ENCODE measurements around the gene ADAM11. TPM values are rescaled to one million over a fixed set of nuclear protein-coding genes. Genes with fewer than 3 reads are reported as not detected.

ADAM11 gene
- total and polyA plus RNA-seq, 2 of the 8 experiments (the other 6 are each of a cell fraction or from before 2014, with no cell fraction given), result 2.3 to 2.9 TPM

DNA sequence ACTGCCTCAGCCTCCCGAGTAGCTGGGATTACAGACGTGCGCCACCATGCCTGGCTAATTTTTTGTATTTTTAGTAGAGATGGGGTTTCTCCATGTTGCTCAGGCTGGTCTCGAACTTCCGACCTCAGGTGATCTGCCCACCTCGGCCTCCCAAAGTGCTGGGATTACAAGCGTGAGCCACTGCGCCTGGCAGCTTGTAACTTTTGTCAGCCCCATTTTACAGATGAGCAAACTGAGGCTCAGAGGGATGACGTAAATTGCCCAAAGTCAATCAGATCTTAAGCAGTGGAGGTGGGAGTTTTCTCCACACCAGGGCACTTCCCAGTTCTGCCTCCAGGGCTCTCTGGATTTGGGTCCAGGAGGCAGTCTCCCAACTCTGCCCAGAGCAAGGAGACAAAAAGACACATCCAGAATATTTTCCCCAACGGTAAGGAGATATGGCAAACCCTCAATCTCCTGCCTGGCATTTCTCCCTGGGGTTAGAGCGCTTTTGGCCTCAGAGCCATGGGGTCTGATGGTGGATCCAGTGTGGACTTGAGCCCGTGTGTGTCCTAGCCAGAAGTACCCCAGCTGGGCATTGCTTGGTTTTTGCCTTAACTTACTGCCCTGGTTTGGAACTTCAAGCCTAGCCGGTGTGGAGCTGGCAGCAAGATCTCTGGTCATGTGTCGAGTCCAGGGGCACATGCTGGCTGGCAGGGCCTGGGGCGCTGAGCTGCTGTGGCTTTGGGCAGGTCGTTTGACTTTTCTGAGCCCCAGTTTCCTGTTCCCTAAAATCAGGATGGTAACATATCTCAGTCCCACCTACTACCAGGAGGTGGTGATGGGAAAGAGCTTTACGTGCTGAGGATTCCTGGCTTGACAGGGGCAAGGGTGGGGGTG, 3.4 kb downstream of the ADAM11 start:
- Histone ChIP-seq H3K79me1 (ENCODE audit: low read depth, low read length) (no peaks in the 10 kb centered on the region), H4K8ac (ENCODE audit: extremely low read depth, insufficient read depth, low read length) (no peak overlapping the region), H3K4me3 (ENCODE audit: extremely low read depth in 1 of 4, insufficient read depth in 2 of 4, low read depth in 3 of 4, low read length in 4 of 4) (no peak overlapping the region), H3K27ac (ENCODE audit: low read depth, low read length) (no peak overlapping the region), H3K14ac (ENCODE audit: insufficient read length) (no peak overlapping the region), H2BK120ac (replicated peaks; ENCODE audit: low read depth, low read length) (no peak overlapping the region), H2BK20ac (ENCODE audit: low read length) (no peak overlapping the region), H2BK15ac (ENCODE audit: low read length) (no peak overlapping the region; the same call in 1 of the 2 replicates), H3K4ac (replicated peaks; ENCODE audit: insufficient read length, low read depth, low read length) (no peak overlapping the region), H3K18ac (ENCODE audit: extremely low read depth, low read length) (peak overlapping the region; percentile 32; the same call in 1 of the 2 replicates), H3K36me3 (ENCODE audit: control insufficient read depth in 2 of 4, insufficient read depth in 4 of 4, low read length in 3 of 4) (no peaks in the 10 kb centered on the region), H2AK5ac (ENCODE audit: low read depth, low read length) (no peak overlapping the region), H2BK5ac (ENCODE audit: low read depth, low read length) (no peak overlapping the region), H4K91ac (replicated peaks; ENCODE audit: insufficient read length, low read length) (no peak overlapping the region), H3K27me3 (replicated peaks in 1 of 4; ENCODE audit: control insufficient read depth in 3 of 4, extremely low read depth in 1 of 4, insufficient read depth in 3 of 4, low read length in 3 of 4) (peaks cover 25 to 35% (median 31%) of the 10 kb centered on the region in 4 experiments), H2BK12ac (ENCODE audit: low read depth, low read length) (no peak overlapping the region), H3K23me2 (ENCODE audit: low read depth, low read length) (peaks cover 8% of the 10 kb centered on the region; the same call in 1 of the 2 replicates), H3K4me2 (ENCODE audit: insufficient read depth in 1 of 2, low read depth in 2 of 2, low read length in 2 of 2) (no peak overlapping the region), H2AFZ (ENCODE audit: low read length) (no peak overlapping the region), H3K9ac (replicated peaks in 1 of 4; ENCODE audit: extremely low read depth in 1 of 4, low read depth in 3 of 4, low read length in 3 of 4) (no peak overlapping the region), H3K23ac (ENCODE audit: insufficient read length) (no peak overlapping the region), H4K20me1 (replicated peaks in 1 of 2; ENCODE audit: control insufficient read depth in 1 of 2, insufficient read depth in 2 of 2, low read length in 2 of 2) (peaks cover 0 to 2% of the 10 kb centered on the region in 2 experiments), H3K4me1 (replicated peaks in 1 of 4; ENCODE audit: control insufficient read depth in 3 of 4, insufficient read depth in 4 of 4, low read length in 3 of 4) (peaks cover 0 to 13% (median 2%) of the 10 kb centered on the region in 4 experiments; a peak in 4 of 7 replicates), H4K5ac (ENCODE audit: insufficient read length, low read depth, low read length) (no peak overlapping the region), H3K56ac (replicated peaks; ENCODE audit: insufficient read length, low read depth, low read length) (no peak overlapping the region), H3K79me2 (ENCODE audit: control insufficient read depth in 1 of 2, insufficient read depth in 2 of 2, low read length in 2 of 2) (no peaks in the 10 kb centered on the region), H3K9me3 (ENCODE audit: insufficient read depth in 2 of 2, low read depth in 1 of 2, low read length in 1 of 2) (no peaks in the 10 kb centered on the region)
- CTCF ChIA-PET (ENCODE audit: partially characterized antibody), result interaction anchor here (0.5 to 26.7 kb wide), 16 partner anchors 9 to 452 kb away, joined by 3 to 577 read pairs (median 4); partner anchors contain the start of gene HIGD1B
- TF ChIP-seq EGR1 (IDR thresholded peaks at IDR 0.05; ENCODE audit: borderline replicate concordance, low read depth, low read length) (no peak), JUND (IDR thresholded peaks at IDR 0.05; ENCODE audit: low read length) (no peak), CTBP2 (IDR thresholded peaks at IDR 0.05; ENCODE audit: borderline replicate concordance, insufficient read depth, insufficient read length, low read length) (no peak), RBBP5 (IDR thresholded peaks at IDR 0.05; ENCODE audit: borderline replicate concordance, low read depth, low read length) (no peak), RNF2 (IDR thresholded peaks at IDR 0.05; ENCODE audit: borderline replicate concordance, low read depth, low read length, missing control alignments, poor library complexity, severe bottlenecking) (no peak), NRF1 (IDR thresholded peaks at IDR 0.05; ENCODE audit: low read depth, low read length) (no peak), KDM1A (IDR thresholded peaks at IDR 0.05; ENCODE audit: borderline replicate concordance, low read length) (peak; percentile 64; the same call in 1 of the 2 replicates), CBX8 (IDR thresholded peaks at IDR 0.05; ENCODE audit: borderline replicate concordance, low read depth, low read length) (no peak)
- DNase-seq (ENCODE audit: low read depth in 1 of 2, low spot score in 2 of 2), result no peak
- no peak for FAIRE-seq
- POLR2A ChIA-PET (ENCODE audit: partially characterized antibody), result interaction anchor here (0.9 to 1.1 kb wide), 3 partner anchors 9 to 51 kb away, joined by 3 to 4 read pairs (median 3); no protein-coding TSS in a partner anchor
- WGBS, 2 experiments (ENCODE audit: extremely low coverage in 1 of 2, insufficient coverage in 1 of 2, insufficient read length in 1 of 2, insufficient replicate concordance in 2 of 2, low coverage in 1 of 2, low lambda C conversion rate in 2 of 2, missing lambda C conversion rate in 1 of 2), result 82% methylated on average over 17 of the region's 17 CpGs; no CpG with 5 or more reads in 1 of the 2 experiments

Data from H1 (cell line).